Right kidney (tissue), 9 donors: ENCODE measurements around the gene OAS1.

Experiments used
- DNase-seq: peaks from one replicate; pipeline ENCODE4 v3.0.0-alpha.2; 2016
- long read RNA-seq, 8 donors: transcript quantifications; one replicate each; lab custom pipeline, GENCODE V29; 2026

Gene OAS1
- long read RNA-seq, donor 1, transcript OAS1-201 (6 exons, 1,816 nt) = major isoform, 6 of 7 reads
- long read RNA-seq, donor 1, partial matches to known transcripts = 0 of 7 reads
- long read RNA-seq, donor 1, other reads (novel, unspliced or antisense) = 0 of 7 reads
- long read RNA-seq, donor 2, partial matches to known transcripts = 0 of 1 reads
- long read RNA-seq, donor 2, other reads (novel, unspliced or antisense) = 0 of 1 reads
- long read RNA-seq, donor 3, partial matches to known transcripts = 0 of 6 reads
- long read RNA-seq, donor 3, other reads (novel, unspliced or antisense) = 0 of 6 reads
- long read RNA-seq, donor 4, partial matches to known transcripts = 0 of 7 reads
- long read RNA-seq, donor 4, other reads (novel, unspliced or antisense) = 0 of 7 reads
- long read RNA-seq, donor 5, partial matches to known transcripts = 0 of 6 reads
- long read RNA-seq, donor 5, other reads (novel, unspliced or antisense) = 0 of 6 reads
- long read RNA-seq, donor 6, partial matches to known transcripts = 0 of 3 reads
- long read RNA-seq, donor 6, other reads (novel, unspliced or antisense) = 0 of 3 reads
- long read RNA-seq, donor 7, partial matches to known transcripts = 0 of 7 reads
- long read RNA-seq, donor 7, other reads (novel, unspliced or antisense) = 0 of 7 reads
- long read RNA-seq, donor 8, partial matches to known transcripts = 0 of 3 reads
- long read RNA-seq, donor 8, other reads (novel, unspliced or antisense) = 0 of 3 reads

DNA sequence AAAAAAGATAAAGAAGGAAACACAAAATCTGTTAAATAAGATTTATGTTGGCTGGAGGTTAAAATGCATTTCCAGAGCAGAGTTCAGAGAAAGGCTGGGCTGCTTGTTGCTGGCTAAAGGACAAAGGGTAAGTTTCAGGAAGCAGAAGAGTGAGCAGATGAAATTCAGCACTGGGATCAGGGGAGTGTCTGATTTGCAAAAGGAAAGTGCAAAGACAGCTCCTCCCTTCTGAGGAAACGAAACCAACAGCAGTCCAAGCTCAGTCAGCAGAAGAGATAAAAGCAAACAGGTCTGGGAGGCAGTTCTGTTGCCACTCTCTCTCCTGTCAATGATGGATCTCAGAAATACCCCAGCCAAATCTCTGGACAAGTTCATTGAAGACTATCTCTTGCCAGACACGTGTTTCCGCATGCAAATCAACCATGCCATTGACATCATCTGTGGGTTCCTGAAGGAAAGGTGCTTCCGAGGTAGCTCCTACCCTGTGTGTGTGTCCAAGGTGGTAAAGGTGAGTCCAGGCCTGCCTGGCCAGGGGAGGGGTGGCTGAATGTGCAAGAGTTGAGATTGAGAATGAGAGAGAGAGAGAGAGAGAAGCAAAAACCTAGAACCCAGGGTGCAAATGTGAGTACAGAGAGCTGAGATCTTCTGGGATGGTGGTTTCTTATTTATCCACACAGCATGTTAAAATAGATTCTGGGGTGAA lies at the start of gene OAS1:
OAS1 (plus strand) TSS at position 251 of the 703 bp plus-strand sequence; CDS start at position 329, 78 bp downstream.
- peak; percentile 29 for DNase-seq

DNA sequence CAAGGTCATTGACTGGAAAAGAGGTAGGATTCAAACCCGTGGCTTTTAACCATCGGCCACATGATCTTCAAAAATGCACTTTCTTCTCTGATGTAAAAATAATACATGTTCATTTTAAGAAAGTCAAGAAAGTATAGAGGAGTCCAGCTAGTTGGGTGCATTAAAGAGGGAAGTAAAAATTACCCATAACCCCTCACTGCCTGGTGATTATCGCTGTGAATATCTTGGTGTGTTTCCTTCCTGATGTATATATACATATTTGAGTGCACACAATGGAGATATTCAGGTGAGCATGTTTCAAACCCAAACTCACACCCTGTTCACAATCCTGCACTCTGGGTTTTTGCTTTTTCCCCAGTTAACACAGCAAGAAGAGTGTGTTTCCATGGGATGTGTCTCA lies 47.5 kb upstream of the OAS1 start:
- no peak for DNase-seq

DNA sequence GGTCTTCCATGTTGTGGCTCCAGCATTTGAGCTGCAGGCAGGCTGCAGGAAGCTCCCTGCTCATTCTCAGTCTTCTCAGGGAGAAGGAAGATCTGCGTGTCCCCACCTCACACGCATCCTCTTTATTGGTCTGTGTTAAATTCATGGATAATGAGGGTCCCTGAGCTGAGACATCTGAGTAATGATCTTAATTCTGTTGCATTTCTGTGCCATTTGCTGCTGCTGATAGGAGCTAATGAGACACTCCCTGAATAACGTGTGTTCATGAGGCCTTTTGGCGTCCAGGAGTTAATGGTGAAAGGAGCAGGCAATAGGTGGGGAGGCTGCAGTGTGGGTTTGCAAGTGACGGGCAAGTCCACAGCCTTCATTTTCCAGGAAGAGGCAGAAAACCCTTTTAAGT lies 46.6 kb upstream of the OAS1 start:
- DNase-seq = no peak

- no peak for DNase-seq
These were observed 45.5 kb upstream of the OAS1 start for GRCh38 chr12:112861284-112861683.

DNA sequence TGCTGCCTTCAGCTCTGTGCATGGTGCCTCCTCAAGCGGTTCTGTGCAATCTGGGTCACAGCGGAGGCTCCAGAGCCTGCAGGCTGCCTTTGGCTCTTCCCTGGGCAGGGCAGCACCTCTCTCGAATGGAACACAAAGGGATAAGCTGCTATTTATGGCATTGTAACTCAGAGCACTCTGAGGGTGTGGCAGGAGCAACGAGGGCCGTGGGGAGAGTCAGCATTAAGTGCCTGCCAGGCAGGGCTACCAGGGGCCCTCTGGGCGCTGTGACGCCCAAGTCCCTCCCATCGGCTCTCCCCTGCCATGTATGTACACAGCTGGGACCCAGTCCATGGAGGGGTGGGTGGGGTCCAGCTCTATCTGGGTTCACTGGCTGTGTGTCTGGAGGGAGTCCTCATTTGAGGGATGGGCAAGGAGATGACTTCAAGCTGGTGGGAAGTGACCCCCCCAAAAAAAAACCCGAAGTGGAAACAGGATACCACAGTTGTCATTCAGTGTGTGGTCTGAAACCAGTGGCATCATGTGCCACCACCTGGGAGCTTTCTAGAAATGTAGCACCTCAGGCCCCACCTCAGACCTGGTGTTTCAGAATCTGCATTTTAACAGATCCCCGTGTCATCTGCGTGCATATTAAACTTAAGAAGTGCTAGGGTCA lies 44.0 kb upstream of the OAS1 start:
- DNase-seq = no peak

DNA sequence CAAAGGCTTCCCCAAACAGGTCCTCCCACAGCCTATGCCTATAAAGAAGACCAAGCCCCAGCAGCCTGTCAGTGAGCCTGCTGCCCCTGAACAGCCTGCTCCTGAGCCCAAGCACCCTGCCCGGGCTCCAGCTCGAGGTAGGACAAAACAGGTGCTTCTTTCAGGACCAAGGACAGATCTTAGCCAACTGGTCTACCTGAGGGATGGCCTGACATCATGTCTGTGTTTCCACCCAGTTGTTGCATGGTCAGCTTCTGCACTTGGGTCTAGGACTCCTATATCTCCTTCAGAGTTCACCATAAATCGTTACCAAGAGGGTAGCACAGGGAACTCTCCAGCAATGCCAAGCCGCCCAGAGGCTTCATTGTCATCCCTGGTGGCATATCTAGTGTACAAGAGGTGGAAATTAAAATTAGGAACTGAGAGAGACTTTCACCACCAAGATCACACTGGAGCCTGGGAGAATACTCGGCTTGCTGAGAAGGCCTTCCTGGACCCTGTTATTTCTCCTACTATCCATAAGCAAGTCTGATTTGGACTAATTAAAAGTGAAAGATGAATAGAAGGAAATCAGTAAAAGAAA lies 38.2 kb upstream of the OAS1 start:
- no peak for DNase-seq

DNA sequence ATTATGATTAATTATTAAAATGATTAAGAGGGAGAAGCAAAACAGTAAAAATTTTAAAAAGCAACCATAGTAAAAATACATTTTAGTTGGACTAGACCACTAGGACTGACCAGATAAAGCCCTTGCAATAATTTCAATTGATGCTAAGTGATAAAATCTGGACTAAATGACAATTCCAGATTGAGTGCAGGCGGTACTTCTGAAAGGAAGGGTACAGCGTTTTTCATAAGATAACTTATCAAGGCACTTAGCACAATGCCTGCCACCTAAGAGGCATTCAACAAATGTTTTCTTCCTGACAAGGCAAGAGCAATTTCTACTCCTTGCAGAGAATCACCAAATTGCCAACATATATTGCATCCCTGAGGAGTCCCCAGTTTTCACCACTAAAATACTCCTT lies 37.7 kb upstream of the OAS1 start:
- no peak for DNase-seq

DNA sequence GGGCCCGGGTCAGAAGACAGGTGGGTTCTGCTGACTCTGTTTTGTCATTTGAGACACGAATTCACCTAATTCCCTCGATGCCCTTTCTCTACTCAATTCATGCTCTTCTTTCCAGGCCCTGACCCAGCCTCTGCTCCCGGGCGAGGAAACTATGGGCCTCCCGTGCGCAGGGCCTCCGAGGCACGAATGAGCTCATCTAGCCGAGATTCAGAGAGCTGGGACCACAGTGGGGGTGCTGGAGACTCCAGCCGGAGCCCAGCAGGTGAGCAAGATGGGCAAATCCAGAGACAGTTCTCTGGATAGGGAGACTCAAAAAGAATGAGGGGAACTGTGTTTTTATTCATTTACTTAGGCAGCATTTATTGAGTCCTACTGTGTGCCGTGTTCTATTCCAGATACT lies 37.0 kb upstream of the OAS1 start:
- DNase-seq = no peak

GRCh38 chr12:112870267-112870980 lies 36.3 kb upstream of the OAS1 start:
- DNase-seq = no peak

DNA sequence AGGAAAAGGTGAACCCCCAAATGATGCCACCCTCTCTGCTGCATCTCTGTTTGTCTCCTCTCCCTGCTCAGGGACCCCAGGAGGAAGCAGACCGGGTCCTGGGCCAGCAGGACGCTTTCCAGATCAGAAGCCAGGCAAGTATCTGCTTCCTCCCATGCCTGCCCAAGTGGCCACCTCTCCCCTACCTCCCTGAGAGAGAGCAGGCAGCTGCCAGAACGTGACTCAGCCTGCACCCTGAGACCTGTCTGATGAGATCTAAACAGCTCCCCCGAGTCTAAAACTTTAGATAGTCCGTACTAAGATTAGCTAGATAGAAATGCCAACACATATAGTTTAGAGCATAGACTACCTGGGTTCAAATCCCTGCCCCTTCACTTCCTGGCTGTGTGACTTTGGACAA lies 31.2 kb upstream of the OAS1 start:
- no peak for DNase-seq

- no peak for DNase-seq
These were observed 30.3 kb upstream of the OAS1 start for GRCh38 chr12:112876506-112876905.

- DNase-seq = no peak
These were observed 29.8 kb upstream of the OAS1 start for GRCh38 chr12:112877006-112877405.

DNA sequence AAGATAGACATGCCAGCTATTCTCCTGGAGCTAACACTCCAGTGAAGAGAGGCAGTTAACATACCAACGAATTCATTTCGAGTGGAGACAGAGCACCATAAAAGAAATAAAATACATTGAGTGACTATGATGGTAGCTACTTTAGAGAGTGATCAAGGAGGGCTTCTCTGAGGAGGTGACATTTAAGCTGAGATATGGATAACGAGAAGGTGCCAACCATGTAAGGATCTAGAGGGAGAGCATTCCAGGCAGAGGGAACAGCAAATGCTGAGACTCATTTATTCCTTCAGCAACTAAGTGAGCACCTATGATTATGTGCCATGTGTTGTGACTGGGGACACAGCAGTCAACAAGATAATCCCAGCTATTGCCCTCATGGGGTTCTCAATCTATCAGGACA lies 28.3 kb upstream of the OAS1 start:
- no peak for DNase-seq

DNA sequence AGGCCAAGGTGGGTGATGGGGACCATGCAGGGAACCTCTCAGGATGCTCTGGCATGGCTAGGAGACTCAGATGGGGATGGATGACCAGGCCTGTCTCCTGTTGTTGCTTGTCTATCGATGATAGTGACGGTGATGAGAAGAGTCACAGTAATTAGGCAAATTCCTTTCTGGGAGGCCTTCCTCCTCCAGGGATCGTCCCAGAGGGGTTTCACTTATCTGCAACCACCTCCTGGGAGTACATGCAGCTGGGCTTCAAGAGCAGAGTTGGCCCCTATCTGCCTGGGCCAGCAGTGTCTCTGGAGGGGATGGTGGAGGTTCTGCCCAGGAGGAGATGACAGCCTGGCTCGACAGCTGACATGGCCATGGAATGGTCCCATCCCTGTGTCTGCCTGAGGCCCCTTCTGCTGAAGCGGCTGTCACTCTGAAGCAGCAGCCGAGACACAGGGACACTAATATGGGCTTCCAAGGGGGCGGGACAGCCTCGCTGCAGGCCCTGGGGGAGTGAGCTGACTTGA lies 27.5 kb upstream of the OAS1 start:
- no peak for DNase-seq

GRCh38 chr12:112881602-112882001 lies 25.2 kb upstream of the OAS1 start:
- DNase-seq = no peak

GRCh38 chr12:112885236-112885635 lies 21.5 kb upstream of the OAS1 start:
- DNase-seq = no peak

GRCh38 chr12:112887550-112887949 lies 19.2 kb upstream of the OAS1 start:
- no peak for DNase-seq

- no peak for DNase-seq
These were observed 15.4 kb upstream of the OAS1 start for GRCh38 chr12:112891093-112892024.

- DNase-seq = no peak
These were observed 13.9 kb upstream of the OAS1 start for GRCh38 chr12:112892856-112893255.

GRCh38 chr12:112894128-112894527 lies 12.6 kb upstream of the OAS1 start:
- DNase-seq = no peak
